ENCODE measurements around the gene PCDH11Y.
"Not testable (repeated sequence)": the region's sequence is repeated elsewhere in the genome, so short reads cannot be mapped to it uniquely, and the experiment has no call there.

The PCDH11Y gene

DNA sequence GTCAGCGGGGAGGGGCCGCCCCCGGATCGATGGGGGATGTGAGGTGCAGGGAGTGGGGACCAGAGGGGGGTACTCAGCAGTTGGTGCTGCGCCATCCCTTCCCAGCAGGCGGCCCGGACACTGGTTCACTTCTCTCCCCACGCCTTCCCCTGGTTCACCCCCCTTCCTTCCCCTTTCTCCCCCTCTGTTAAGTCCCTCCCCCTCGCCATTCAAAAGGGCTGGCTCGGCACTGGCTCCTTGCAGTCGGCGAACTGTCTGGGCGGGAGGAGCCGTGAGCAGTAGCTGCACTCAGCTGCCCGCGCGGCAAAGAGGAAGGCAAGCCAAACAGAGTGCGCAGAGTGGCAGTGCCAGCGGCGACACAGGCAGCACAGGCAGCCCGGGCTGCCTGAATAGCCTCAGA lies at the start of gene PCDH11Y:
Gene PCDH11Y, plus strand, starts transcription at position 240 of the 400 bp plus-strand sequence. CDS start 56,804 bp downstream, outside the sequence.
- DNase-seq (ENCODE audit: low read depth in 1 of 2, low spot score in 1 of 2), result not testable (repeated sequence)

- not testable (repeated sequence) for DNase-seq (ENCODE audit: low read depth in 1 of 2, low spot score in 1 of 2)
Measured at GRCh38 chrY:4967894-4968293, 32.2 kb upstream of the PCDH11Y start.

DNA sequence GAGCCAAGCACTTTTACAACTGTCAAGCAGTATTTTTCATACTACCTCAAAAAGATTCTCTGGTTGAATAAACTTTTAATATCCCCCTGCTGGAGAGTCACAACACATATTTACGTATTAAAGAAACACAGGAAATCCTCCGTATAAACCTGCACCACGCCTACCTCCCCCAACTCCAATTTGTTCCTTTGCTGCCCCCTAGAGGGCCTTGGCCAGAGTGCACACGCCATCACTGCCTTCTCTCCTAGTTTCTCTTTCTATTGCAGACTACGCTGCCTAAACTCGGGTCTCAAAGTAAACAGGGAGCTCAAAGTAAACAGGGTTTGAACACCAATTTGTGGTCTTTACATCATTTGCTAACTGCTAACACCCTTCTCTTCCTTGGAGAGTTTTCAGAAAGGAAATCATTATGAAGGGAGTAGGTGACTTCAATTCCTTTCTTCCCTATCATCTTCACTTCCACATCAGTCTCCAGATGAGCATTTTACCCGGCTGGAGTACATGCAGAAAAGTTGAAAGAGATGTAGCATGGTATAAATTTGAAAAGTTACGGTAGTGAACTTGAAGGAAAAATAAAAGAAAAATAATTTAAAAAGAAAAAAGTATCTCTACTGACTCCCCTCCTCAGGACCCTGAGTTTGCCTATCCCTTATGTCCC lies 8.2 kb upstream of the PCDH11Y start:
- not testable (repeated sequence) for DNase-seq (ENCODE audit: low read depth in 1 of 2, low spot score in 1 of 2)

- not testable (repeated sequence) for DNase-seq (ENCODE audit: low read depth in 1 of 2, low spot score in 1 of 2)
Measured at GRCh38 chrY:4994892-4995291, 5.2 kb upstream of the PCDH11Y start.

- not testable (repeated sequence) for DNase-seq (ENCODE audit: low read depth in 1 of 2, low spot score in 1 of 2)
Measured at GRCh38 chrY:5002476-5003184, 2.5 kb downstream of the PCDH11Y start.

DNA sequence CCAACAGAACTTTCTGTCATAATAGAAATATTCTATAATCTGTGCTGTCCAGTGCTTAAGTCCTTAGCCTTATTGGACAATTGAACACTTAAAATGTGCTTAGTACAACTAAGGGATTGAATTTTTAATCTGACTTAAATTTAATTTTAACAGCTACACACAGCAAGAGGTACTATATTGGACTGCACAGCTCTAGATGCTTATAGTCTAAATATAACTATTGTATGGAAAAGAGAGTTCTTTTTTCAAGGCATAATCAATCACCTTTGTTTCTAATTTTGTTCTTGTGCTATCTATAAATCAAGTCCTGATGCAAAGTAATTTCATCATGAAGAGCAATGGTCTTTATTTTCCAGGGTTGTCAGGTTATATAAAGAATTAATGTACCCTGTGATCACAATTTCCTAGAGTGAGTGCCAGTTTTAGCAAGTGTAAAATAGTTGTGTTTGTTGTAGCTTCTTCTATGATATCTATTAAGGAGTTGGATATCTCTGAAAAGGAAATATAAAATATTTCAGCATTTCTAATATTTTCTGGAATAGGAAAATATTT lies 39.0 kb downstream of the PCDH11Y start:
- DNase-seq (ENCODE audit: low read depth in 1 of 2, low spot score in 1 of 2), result not testable (repeated sequence)

DNA sequence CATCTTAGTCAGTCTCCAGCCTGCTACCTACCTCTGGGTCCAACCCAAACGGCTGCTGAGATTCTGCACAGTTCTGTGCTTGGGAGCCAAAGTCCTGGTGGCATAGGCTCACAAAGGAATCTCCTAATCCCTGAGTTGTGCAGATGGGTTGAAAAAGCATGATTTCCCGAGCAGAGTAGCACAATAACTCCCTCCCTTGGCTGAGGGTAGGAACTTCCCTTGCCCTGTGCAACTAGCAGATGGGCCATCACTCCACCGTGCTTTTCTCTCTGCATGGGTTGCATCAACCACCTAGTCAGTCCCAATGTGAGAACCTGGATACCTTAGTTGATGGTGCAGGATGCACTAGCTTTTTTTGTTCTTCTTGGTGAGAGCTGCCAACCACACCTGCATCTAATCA lies 82.9 kb downstream of the PCDH11Y start:
- DNase-seq (ENCODE audit: low read depth in 1 of 2, low spot score in 1 of 2), result not testable (repeated sequence)

DNA sequence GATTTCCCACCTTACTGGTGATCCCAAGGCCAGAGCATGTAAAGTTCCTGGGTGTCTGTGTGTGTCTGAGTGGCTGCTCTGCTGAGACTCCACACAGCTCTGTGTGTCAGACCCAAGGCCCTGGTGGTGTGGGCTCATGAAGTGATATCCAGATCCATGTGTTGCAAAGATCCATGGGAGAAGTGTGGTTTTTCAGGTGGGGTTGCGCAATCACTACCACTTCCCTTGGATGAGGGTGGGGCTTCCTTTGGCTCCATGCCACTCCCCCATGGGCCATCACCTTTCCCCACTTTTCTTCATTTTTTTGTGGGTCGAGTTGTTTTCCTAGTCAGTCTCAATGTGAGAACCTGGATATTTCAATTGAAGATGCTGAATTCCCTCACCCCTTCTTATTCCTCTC lies 182.9 kb downstream of the PCDH11Y start:
- not testable (repeated sequence) for DNase-seq (ENCODE audit: low read depth in 1 of 2, low spot score in 1 of 2)

DNA sequence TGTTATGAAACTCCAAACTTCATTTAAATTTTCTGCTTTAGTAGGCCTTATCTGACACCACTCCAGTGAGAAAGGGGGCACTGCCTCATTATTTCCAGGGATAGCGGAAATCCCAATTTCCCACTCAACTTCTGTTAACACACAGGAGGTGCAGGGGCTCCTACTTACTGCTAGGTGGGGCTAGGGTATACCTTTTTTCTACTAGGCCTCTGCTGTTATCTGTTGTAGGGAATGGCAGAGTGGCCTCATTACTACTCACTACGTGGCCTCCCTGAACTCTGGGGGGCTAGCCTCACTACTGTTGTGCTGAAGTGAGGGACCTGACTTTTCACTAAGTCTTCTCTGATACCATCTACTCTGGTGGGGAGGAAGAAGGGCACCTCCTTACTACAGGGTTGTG lies 215.0 kb downstream of the PCDH11Y start:
- DNase-seq (ENCODE audit: low read depth in 1 of 2, low spot score in 1 of 2), result not testable (repeated sequence)

DNA sequence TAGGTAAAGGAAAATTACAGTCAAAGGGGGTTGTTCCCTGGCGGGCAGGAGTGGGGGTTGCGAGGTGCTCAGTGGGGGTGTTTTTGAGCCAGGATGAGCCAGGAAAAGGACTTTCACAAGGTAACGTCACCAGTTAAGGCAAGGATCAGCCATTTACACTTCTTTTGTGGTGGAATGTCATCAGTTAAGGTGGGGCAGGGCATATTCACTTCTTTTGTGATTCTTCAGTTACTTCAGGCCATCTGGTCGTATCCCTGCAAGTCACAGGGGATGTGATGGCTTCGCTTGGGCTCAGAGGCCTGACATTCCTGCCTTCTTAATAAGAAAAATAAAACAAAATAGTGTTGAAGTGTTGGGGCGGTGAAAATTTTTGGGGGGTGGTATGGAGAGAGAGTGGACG lies 324.8 kb downstream of the PCDH11Y start:
- not testable (repeated sequence) for DNase-seq (ENCODE audit: low read depth in 1 of 2, low spot score in 1 of 2)

DNA sequence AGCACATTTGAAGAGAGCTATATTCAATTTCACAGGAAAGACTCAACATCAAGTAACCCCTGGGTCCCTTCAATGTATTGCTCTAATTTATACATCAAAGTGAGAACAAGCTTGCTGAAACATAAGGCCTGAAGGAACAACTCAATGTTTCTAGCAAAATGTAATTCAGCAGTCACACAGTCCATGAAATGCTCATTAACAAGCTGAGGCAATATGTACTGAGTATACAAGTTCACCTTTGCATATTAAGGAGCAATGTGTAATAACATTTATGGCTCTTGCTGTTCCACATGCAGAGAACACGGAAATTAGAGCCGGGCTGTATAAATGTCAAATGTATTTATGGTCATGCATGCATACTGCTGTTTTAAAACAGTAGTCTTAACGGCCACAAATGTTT lies 342.1 kb downstream of the PCDH11Y start:
- not testable (repeated sequence) for DNase-seq (ENCODE audit: low read depth in 1 of 2, low spot score in 1 of 2)

- DNase-seq (ENCODE audit: low read depth in 1 of 2, low spot score in 1 of 2), result not testable (repeated sequence)
Measured at GRCh38 chrY:5543705-5544104, 543.6 kb downstream of the PCDH11Y start.

GRCh38 chrY:5638589-5638988 lies 638.5 kb downstream of the PCDH11Y start:
- DNase-seq (ENCODE audit: low read depth in 1 of 2, low spot score in 1 of 2), result not testable (repeated sequence)

DNA sequence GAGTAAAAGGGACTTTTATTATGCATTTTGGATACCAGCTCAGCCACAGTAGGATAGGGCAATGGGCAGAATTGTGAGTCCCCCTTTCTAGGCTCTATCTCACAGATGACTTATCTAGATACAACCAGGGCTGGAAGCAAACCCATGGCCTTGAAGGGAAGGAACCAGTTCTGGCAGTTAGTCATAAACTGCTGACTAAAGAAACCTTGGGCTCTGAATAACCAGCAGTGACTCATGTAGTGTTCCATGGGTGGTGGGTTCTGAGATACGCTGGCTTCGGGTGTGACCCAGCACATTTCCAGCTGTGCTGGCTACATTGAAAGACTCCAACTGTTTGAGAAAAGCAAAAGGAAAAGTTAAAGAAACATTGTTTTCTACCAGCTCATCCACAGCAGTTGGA lies 679.2 kb downstream of the PCDH11Y start:
- not testable (repeated sequence) for DNase-seq (ENCODE audit: low read depth in 1 of 2, low spot score in 1 of 2)

DNA sequence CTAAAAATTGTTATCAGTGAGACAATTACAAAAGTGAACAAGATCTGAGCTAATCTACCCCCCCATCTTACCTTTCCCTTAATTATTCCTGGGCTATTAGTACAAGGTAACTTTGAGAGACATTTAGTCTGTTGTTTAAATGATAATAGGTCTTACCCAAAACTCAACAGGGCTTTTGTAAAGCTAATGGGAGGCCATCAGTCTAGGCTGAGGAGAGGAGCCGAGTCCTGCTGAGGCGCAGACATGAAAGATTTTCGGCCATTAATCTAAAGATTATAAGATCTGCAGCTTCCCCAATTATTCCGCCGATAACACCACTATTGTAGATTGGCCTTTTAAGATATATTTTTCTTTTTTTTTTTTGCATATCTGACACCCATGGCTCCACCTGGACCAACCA lies 708.6 kb downstream of the PCDH11Y start:
- DNase-seq (ENCODE audit: low read depth in 1 of 2, low spot score in 1 of 2), result not testable (repeated sequence)

GRCh38 chrY:5709788-5710381 lies 709.8 kb downstream of the PCDH11Y start:
- DNase-seq (ENCODE audit: low read depth in 1 of 2, low spot score in 1 of 2), result not testable (repeated sequence)

GRCh38 chrY:5761403-5761802 lies 761.3 kb downstream of the PCDH11Y start:
- DNase-seq (ENCODE audit: low read depth in 1 of 2, low spot score in 1 of 2), result not testable (repeated sequence)

DNA sequence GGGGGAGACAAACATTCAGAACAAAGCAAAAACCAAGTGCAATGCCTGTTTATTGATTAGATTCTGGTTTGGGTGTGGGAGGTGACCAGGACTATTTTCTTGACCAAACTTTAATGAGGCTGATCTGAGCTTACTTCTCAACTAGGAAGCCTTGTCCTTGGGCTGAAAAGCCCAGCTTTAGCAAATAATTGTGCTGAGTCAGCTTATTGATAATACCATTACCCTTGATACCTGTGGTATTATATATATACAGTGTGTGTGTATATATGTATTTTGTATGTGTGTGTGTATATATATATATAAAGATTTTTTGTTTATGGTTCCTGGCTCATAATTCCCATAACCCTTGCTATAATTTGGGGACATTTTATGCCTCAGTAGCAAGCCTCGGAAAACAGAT lies 776.4 kb downstream of the PCDH11Y start:
- not testable (repeated sequence) for DNase-seq (ENCODE audit: low read depth in 1 of 2, low spot score in 1 of 2)
